Measurements from ENCODE around the gene FFAR3. TPM values are rescaled to one million over a fixed set of nuclear protein-coding genes. Genes with fewer than 3 reads are reported as not detected.

The FFAR3 gene, protein sequence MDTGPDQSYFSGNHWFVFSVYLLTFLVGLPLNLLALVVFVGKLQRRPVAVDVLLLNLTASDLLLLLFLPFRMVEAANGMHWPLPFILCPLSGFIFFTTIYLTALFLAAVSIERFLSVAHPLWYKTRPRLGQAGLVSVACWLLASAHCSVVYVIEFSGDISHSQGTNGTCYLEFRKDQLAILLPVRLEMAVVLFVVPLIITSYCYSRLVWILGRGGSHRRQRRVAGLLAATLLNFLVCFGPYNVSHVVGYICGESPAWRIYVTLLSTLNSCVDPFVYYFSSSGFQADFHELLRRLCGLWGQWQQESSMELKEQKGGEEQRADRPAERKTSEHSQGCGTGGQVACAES
- not detected for polyA plus RNA-seq (2013, experiment 1 of 2)
- polyA plus RNA-seq (2013, experiment 2 of 2), result not detected

GRCh38 chr19:35357867-35358573, at the start of gene FFAR3:
FFAR3 (plus strand) TSS chr19:35358460; CDS start chr19:35358891, 431 bp downstream.
- H3K4me1 ChIP-seq (ENCODE audit: control insufficient read depth in 2 of 2, insufficient read depth in 1 of 2, low read depth in 1 of 2, low read length in 2 of 2), result no peaks in the 10 kb centered on the region
- no peak within 1 kb of the TSS for H2AK5ac ChIP-seq (ENCODE audit: low read depth, low read length)
- H3K4me2 ChIP-seq (ENCODE audit: insufficient read depth, low read length, poor library complexity, severe bottlenecking), result no peak within 1 kb of the TSS
- no peak within 1 kb of the TSS for H4K8ac ChIP-seq (ENCODE audit: low read depth, low read length)
- H3K14ac ChIP-seq (ENCODE audit: low read length), result no peak within 1 kb of the TSS
- no peak within 1 kb of the TSS for H2BK12ac ChIP-seq (ENCODE audit: low read length)
- H3K23ac ChIP-seq (ENCODE audit: low read depth, low read length, poor library complexity), result no peak within 1 kb of the TSS
- no peaks in the 10 kb centered on the region for H3K36me3 ChIP-seq (replicated peaks in 1 of 2; ENCODE audit: control insufficient read depth in 2 of 2, insufficient read depth in 2 of 2, low read length in 2 of 2)
- H3K27ac ChIP-seq (replicated peaks; ENCODE audit: low read length), result no peak within 1 kb of the TSS
- H2BK5ac ChIP-seq (ENCODE audit: low read length), result no peak within 1 kb of the TSS
- H3K27me3 ChIP-seq (ENCODE audit: control insufficient read depth in 3 of 3, insufficient read depth in 3 of 3, low read depth in 1 of 3, low read length in 3 of 3), result peaks cover 0 to 3% (median 0%) of the 10 kb centered on the region in 3 experiments
- no peaks in the 10 kb centered on the region for H3K79me1 ChIP-seq (ENCODE audit: low read depth, low read length)
- no peak within 1 kb of the TSS for H3K4ac ChIP-seq (ENCODE audit: low read length)
- H3K4me3 ChIP-seq (ENCODE audit: low read length in 2 of 2), result peak within 1 kb of the TSS in 1 of 2 donors; percentile 25
- no peak within 1 kb of the TSS for H2BK15ac ChIP-seq (ENCODE audit: low read length)
- H2BK120ac ChIP-seq (ENCODE audit: low read depth, low read length), result no peak within 1 kb of the TSS
- H3K9me3 ChIP-seq (replicated peaks in 1 of 2; ENCODE audit: control insufficient read depth in 2 of 2, insufficient read depth in 1 of 2, low read depth in 1 of 2, low read length in 2 of 2), result no peaks in the 10 kb centered on the region
- no peak within 1 kb of the TSS for H3K9ac ChIP-seq (ENCODE audit: low read depth, low read length, poor library complexity)
- WGBS, 2 donors (ENCODE audit: extremely low coverage in 2 of 2, insufficient read length in 2 of 2, insufficient replicate concordance in 1 of 2), result no CpG with 5 or more reads among the region's 18 CpGs
- H2AFZ ChIP-seq (ENCODE audit: low read length), result no peak within 1 kb of the TSS
- H4K91ac ChIP-seq (ENCODE audit: low read depth, low read length, poor library complexity), result no peak within 1 kb of the TSS
- DNase-seq (ENCODE audit: low spot score), result no peak
- no peak within 1 kb of the TSS for H3K18ac ChIP-seq (ENCODE audit: low read length)

GRCh38 chr19:35308910-35309309, 49.4 kb upstream of the FFAR3 start:
- Histone ChIP-seq H3K4me1 (ENCODE audit: control insufficient read depth in 2 of 2, insufficient read depth in 1 of 2, low read depth in 1 of 2, low read length in 2 of 2) (peaks cover 4% of the 10 kb centered on the region in 2 donors), H2BK120ac (ENCODE audit: low read depth, low read length) (no peak overlapping the region), H3K23ac (ENCODE audit: low read depth, low read length, poor library complexity) (no peak overlapping the region), H3K14ac (ENCODE audit: low read length) (no peak overlapping the region), H3K4me3 (ENCODE audit: low read length in 2 of 2) (no peak overlapping the region), H3K18ac (ENCODE audit: low read length) (no peak overlapping the region), H4K91ac (ENCODE audit: low read depth, low read length, poor library complexity) (no peak overlapping the region), H3K9me3 (replicated peaks in 1 of 2; ENCODE audit: control insufficient read depth in 2 of 2, insufficient read depth in 1 of 2, low read depth in 1 of 2, low read length in 2 of 2) (peaks cover 0 to 2% of the 10 kb centered on the region in 2 donors), H3K9ac (ENCODE audit: low read depth, low read length, poor library complexity) (no peak overlapping the region), H3K27ac (replicated peaks; ENCODE audit: low read length) (no peak overlapping the region), H3K4me2 (ENCODE audit: insufficient read depth, low read length, poor library complexity, severe bottlenecking) (no peak overlapping the region), H2BK12ac (ENCODE audit: low read length) (no peak overlapping the region), H2AK5ac (ENCODE audit: low read depth, low read length) (no peak overlapping the region), H2BK5ac (ENCODE audit: low read length) (no peak overlapping the region), H3K36me3 (replicated peaks in 1 of 2; ENCODE audit: control insufficient read depth in 2 of 2, insufficient read depth in 2 of 2, low read length in 2 of 2) (no peaks in the 10 kb centered on the region), H3K4ac (ENCODE audit: low read length) (no peak overlapping the region), H2AFZ (ENCODE audit: low read length) (no peak overlapping the region), H3K79me1 (ENCODE audit: low read depth, low read length) (no peaks in the 10 kb centered on the region), H2BK15ac (ENCODE audit: low read length) (no peak overlapping the region), H3K27me3 (ENCODE audit: control insufficient read depth in 3 of 3, insufficient read depth in 3 of 3, low read depth in 1 of 3, low read length in 3 of 3) (peaks cover 0 to 13% (median 0%) of the 10 kb centered on the region in 3 experiments), H4K8ac (ENCODE audit: low read depth, low read length) (no peak overlapping the region)
- no peak for DNase-seq (ENCODE audit: low spot score)
- WGBS, 2 donors (ENCODE audit: extremely low coverage in 2 of 2, insufficient read length in 2 of 2, insufficient replicate concordance in 1 of 2), result no CpG with 5 or more reads among the region's 7 CpGs

DNA sequence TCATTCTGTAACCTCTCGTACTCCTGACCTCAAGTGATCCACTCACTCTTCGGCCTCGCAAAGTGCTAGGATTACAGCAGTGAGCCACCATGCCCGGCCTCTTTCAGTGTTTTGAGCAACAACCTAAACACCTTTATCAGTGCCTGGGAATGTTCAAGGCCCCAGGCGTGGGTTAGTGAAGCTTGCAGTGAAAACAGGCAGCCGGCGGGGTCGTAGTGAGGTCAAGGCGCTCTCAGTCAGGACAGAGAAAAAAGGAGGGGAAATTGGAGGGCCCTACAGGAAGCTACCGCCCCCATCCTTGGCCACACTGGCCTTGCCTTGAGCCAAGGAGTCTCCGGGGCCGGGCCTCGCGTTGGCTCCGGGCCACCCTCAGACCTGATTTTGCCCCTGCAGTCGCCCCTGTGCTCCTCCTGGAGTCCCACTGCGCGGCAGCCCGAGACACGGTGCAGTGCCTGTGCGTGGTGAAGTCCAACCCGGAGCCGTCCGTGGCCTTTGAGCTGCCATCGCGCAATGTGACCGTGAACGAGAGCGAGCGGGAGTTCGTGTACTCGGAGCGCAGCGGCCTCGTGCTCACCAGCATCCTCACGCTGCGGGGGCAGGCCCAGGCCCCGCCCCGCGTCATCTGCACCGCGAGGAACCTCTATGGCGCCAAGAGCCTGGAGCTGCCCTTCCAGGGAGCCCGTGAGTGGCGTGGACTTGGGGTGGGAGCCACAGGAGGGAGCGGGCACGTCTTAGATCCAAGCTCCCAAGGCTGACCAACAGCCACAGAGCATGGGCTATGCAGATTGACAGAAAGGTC, 48.6 kb upstream of the FFAR3 start:
- Histone ChIP-seq H3K18ac (ENCODE audit: low read length) (peak overlapping the region; percentile 85), H3K4me3 (ENCODE audit: low read length in 2 of 2) (no peak overlapping the region), H3K9ac (ENCODE audit: low read depth, low read length, poor library complexity) (no peak overlapping the region), H2AFZ (ENCODE audit: low read length) (peak overlapping the region; percentile 18), H3K23ac (ENCODE audit: low read depth, low read length, poor library complexity) (peak overlapping the region; percentile 85), H2BK15ac (ENCODE audit: low read length) (peak overlapping the region; percentile 26), H3K4me1 (ENCODE audit: control insufficient read depth in 2 of 2, insufficient read depth in 1 of 2, low read depth in 1 of 2, low read length in 2 of 2) (peaks cover 4% of the 10 kb centered on the region in 2 donors), H4K91ac (ENCODE audit: low read depth, low read length, poor library complexity) (no peak overlapping the region), H2AK5ac (ENCODE audit: low read depth, low read length) (peak overlapping the region; percentile 88), H3K14ac (ENCODE audit: low read length) (peak overlapping the region; percentile 31), H3K4me2 (ENCODE audit: insufficient read depth, low read length, poor library complexity, severe bottlenecking) (peak overlapping the region; percentile 11), H2BK12ac (ENCODE audit: low read length) (peak overlapping the region; percentile 41), H2BK120ac (ENCODE audit: low read depth, low read length) (no peak overlapping the region), H3K79me1 (ENCODE audit: low read depth, low read length) (no peaks in the 10 kb centered on the region), H4K8ac (ENCODE audit: low read depth, low read length) (no peak overlapping the region), H3K4ac (ENCODE audit: low read length) (no peak overlapping the region), H3K36me3 (replicated peaks in 1 of 2; ENCODE audit: control insufficient read depth in 2 of 2, insufficient read depth in 2 of 2, low read length in 2 of 2) (no peaks in the 10 kb centered on the region), H2BK5ac (ENCODE audit: low read length) (no peak overlapping the region), H3K27ac (replicated peaks; ENCODE audit: low read length) (no peak overlapping the region), H3K27me3 (ENCODE audit: control insufficient read depth in 3 of 3, insufficient read depth in 3 of 3, low read depth in 1 of 3, low read length in 3 of 3) (peaks cover 0 to 13% (median 0%) of the 10 kb centered on the region in 3 experiments), H3K9me3 (replicated peaks in 1 of 2; ENCODE audit: control insufficient read depth in 2 of 2, insufficient read depth in 1 of 2, low read depth in 1 of 2, low read length in 2 of 2) (peaks cover 0 to 2% of the 10 kb centered on the region in 2 donors)
- DNase-seq (ENCODE audit: low spot score), result no peak
- WGBS, 2 donors (ENCODE audit: extremely low coverage in 2 of 2, insufficient read length in 2 of 2, insufficient replicate concordance in 1 of 2), result no CpG with 5 or more reads among the region's 47 CpGs

All from neuronal stem cell (in vitro differentiated cells).